Measurements from ENCODE around the gene HLA-DMB. TPM values are rescaled to one million over a fixed set of nuclear protein-coding genes. Genes with fewer than 3 reads are reported as not detected.

The HLA-DMB gene
- total and polyA plus RNA-seq, 10 of the 15 experiments (the other 5 are each of a cell fraction or from before 2014, with no cell fraction given), result 114 to 173 (median 150) TPM

DNA sequence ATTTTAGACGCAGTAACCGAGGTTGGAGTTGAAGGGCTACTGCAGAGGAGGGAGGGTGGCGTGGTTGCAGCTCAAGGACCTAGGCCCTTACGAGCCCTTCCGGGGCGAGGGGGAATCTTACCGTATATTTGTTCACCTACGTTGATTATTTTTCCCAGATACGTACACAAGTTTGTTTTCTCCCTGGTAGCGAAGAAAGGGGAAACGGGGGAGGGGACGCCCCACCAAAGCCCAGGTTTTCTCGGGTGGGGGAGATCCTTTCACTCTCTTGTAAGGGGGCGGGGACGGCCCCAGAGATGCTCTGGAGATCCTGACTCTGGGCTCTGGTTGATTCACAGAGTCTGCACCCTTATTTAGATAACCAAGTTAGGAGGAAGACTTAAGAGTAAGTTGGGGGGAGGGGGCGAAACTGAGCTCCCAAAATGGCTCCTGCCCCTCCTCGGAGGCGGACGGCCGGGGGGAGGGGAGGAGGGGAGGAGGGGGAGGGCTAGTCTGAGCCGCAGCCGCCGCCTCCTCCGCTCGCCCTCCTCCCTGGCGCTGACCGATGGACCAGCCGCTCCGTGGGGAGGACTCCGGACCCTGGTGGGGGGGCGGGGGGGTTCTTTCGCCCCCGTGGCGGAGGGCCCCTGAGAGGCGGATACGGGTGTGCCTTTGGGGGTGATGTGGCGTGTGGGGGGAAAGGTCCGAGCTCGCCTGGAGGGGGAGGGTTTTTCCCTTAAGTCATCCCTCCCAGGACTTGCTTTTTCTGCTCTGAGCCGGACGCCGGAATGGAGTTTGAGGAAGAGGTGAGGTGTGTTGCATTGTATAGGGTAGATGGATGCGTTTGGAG lies 29.8 kb upstream of the HLA-DMB start:
- H2AFZ ChIP-seq (ENCODE audit: control insufficient read depth, low read depth, low read length), result no peak overlapping the region
- H3K4me2 ChIP-seq (ENCODE audit: control insufficient read depth, insufficient read depth), result peak overlapping the region; percentile 82
- POLR2A ChIA-PET, result interaction anchor here (0.7 to 16.6 kb wide), 18 partner anchors 10 to 841 kb away, joined by 3 to 486 read pairs (median 18); partner anchors contain the start of genes FKBPL, HLA-DMA, HLA-DMB and HLA-DPA1
- H3K9me3 ChIP-seq (replicated peaks; ENCODE audit: control insufficient read depth, insufficient read depth, low read length), result no peaks in the 10 kb centered on the region
- CTCF ChIA-PET, result interaction anchor here (1.1 to 13.8 kb wide), 13 partner anchors 10 to 147 kb away, joined by 3 to 162 read pairs (median 10); partner anchors contain the start of genes HLA-DMA, HLA-DMB, PSMB9 and TAP1
- RAD21 ChIA-PET (ENCODE audit: unreplicated experiment), result interaction anchor here (1.0 to 12.2 kb wide), 11 partner anchors 15 to 279 kb away, joined by 4 to 224 read pairs (median 16); partner anchors contain the start of genes HLA-DMA, HLA-DMB, HLA-DPB1 and PSMB9
- 1% methylated on average over 37 of the region's 43 CpGs for WGBS (ENCODE audit: insufficient coverage, insufficient replicate concordance, low lambda C conversion rate, missing lambda C conversion rate)
- no TSS peak for BruUV-seq (replicated peaks)
- H3K36me3 ChIP-seq (ENCODE audit: control insufficient read depth in 2 of 2, insufficient read depth in 2 of 2, low read length in 1 of 2), result peaks cover 19 to 23% of the 10 kb centered on the region in 2 experiments
- peaks cover 92% of the 10 kb centered on the region for H3K79me2 ChIP-seq (ENCODE audit: control insufficient read depth, insufficient read depth, low read length)
- H3K27me3 ChIP-seq (replicated peaks in 1 of 2; ENCODE audit: control insufficient read depth in 2 of 2, insufficient read depth in 2 of 2, low read length in 1 of 2), result no peaks in the 10 kb centered on the region
- DNase-seq (ENCODE audit: low read depth, low spot score) (peak; percentile 61), FAIRE-seq (peak; percentile 23), ATAC-seq (peak; percentile 32)
- intact Hi-C loops (cut with micrococcal nuclease; ENCODE audit: unreplicated experiment) (loop anchor here (2.0 to 5.0 kb wide), 3 partner anchors 18 to 128 kb away; partner anchors contain the start of genes HLA-DMA and PSMB8), in situ Hi-C loops (cut with MboI) (loop anchor here (25.0 kb wide), 2 partner anchors 1408 to 1692 kb away; partner anchors contain the start of gene LTA)
- peak overlapping the region; percentile 90 for H3K4me3 ChIP-seq
- H3K4me1 ChIP-seq (ENCODE audit: control insufficient read depth, insufficient read depth, low read length), result peaks cover 8% of the 10 kb centered on the region
- H4K20me1 ChIP-seq (ENCODE audit: control insufficient read depth, insufficient read depth), result peaks cover 26% of the 10 kb centered on the region
- SMC1A ChIA-PET (ENCODE audit: uncharacterized antibody, unreplicated experiment), result interaction anchor here (1.5 to 17.2 kb wide), 9 partner anchors 15 to 131 kb away, joined by 4 to 347 read pairs (median 13); partner anchors contain the start of genes HLA-DMA, HLA-DMB, HLA-DOA and HLA-DPA1
- H3K9ac ChIP-seq (ENCODE audit: control insufficient read depth, insufficient read depth, low read length), result peak overlapping the region; percentile 100
- peak overlapping the region; percentile 100 for H3K27ac ChIP-seq (ENCODE audit: control insufficient read depth, insufficient read depth)
- TF ChIP-seq CHD4 (IDR thresholded peaks at IDR 0.05) (no peak), YY1 (IDR thresholded peaks at IDR 0.05; ENCODE audit: low read depth, low read length) (peak; percentile 74), ATF7 (IDR thresholded peaks at IDR 0.05; ENCODE audit: low read depth) (peak; percentile 12; the same call in 1 of the 2 replicates), TAF1 (IDR thresholded peaks at IDR 0.05; ENCODE audit: borderline replicate concordance, low read depth, low read length) (peak; percentile 85), FOS (IDR thresholded peaks at IDR 0.05; ENCODE audit: borderline replicate concordance, extremely low read depth, insufficient read length) (no peak), CEBPB (IDR thresholded peaks at IDR 0.05; ENCODE audit: borderline replicate concordance in 1 of 2, low read depth in 2 of 2, low read length in 2 of 2) (no peak), SMAD5 (IDR thresholded peaks at IDR 0.05; ENCODE audit: low read depth) (peak; percentile 18; the same call in 1 of the 2 replicates), NKRF (conservative IDR thresholded peaks at IDR 0.05) (no peak; the same call in 1 of the 2 replicates), POLR2A (IDR thresholded peaks at IDR 0.05; ENCODE audit: low read depth, low read length) (peak; percentile 66), IKZF2 (IDR thresholded peaks at IDR 0.05) (no peak), SMAD1 (IDR thresholded peaks at IDR 0.05; ENCODE audit: low read depth, partially characterized antibody) (peak; percentile 26), RAD21 (IDR thresholded peaks at IDR 0.05; ENCODE audit: insufficient read depth, low read depth, low read length) (no peak), SREBF1 (IDR thresholded peaks at IDR 0.05; ENCODE audit: low read length) (peak; percentile 51), CHD1 (IDR thresholded peaks at IDR 0.05; ENCODE audit: low read depth, low read length) (no peak), TARDBP (IDR thresholded peaks at IDR 0.05; ENCODE audit: borderline replicate concordance) (no peak), HDAC2 (IDR thresholded peaks at IDR 0.05) (no peak), IRF4 (IDR thresholded peaks at IDR 0.05; ENCODE audit: low read depth, low read length) (no peak), KAT2A (conservative IDR thresholded peaks at IDR 0.05; ENCODE audit: control insufficient read depth, low read depth, low read length) (no peak), HDAC6 (IDR thresholded peaks at IDR 0.05; ENCODE audit: unreplicated experiment) (no peak)
- TF ChIP-seq, protein P1, sequence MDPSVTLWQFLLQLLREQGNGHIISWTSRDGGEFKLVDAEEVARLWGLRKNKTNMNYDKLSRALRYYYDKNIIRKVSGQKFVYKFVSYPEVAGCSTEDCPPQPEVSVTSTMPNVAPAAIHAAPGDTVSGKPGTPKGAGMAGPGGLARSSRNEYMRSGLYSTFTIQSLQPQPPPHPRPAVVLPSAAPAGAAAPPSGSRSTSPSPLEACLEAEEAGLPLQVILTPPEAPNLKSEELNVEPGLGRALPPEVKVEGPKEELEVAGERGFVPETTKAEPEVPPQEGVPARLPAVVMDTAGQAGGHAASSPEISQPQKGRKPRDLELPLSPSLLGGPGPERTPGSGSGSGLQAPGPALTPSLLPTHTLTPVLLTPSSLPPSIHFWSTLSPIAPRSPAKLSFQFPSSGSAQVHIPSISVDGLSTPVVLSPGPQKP (IDR thresholded peaks at IDR 0.05; ENCODE audit: low read depth, low read length), result no peak
- TF ChIP-seq, protein P2, sequence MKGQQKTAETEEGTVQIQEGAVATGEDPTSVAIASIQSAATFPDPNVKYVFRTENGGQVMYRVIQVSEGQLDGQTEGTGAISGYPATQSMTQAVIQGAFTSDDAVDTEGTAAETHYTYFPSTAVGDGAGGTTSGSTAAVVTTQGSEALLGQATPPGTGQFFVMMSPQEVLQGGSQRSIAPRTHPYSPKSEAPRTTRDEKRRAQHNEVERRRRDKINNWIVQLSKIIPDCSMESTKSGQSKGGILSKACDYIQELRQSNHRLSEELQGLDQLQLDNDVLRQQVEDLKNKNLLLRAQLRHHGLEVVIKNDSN (IDR thresholded peaks at IDR 0.05; ENCODE audit: borderline replicate concordance, extremely low read length, insufficient read depth, low read depth, low read length), result no peak

All from GM12878 (cell line).